ENCODE data around the gene THBS2. TPM values are rescaled to one million over a fixed set of nuclear protein-coding genes. Genes with fewer than 3 reads are reported as not detected.

The THBS2 gene
- total RNA-seq, 1 donor from 2014 or later, result 0.23 TPM

GRCh38 chr6:169171016-169171415 is 82.6 kb downstream of the THBS2 start:
- no peak overlapping the region for H3K27ac Mint-ChIP-seq (ENCODE audit: unreplicated experiment)
- H3K4me3 Mint-ChIP-seq (ENCODE audit: unreplicated experiment), result no peak overlapping the region
- no peaks in the 10 kb centered on the region for H3K36me3 Mint-ChIP-seq (ENCODE audit: low read depth, unreplicated experiment)
- H3K4me1 Mint-ChIP-seq (ENCODE audit: unreplicated experiment), result no peaks in the 10 kb centered on the region
- H3K27me3 Mint-ChIP-seq (ENCODE audit: unreplicated experiment), result peaks cover 3% of the 10 kb centered on the region
- TF ChIP-seq CTCF (IDR thresholded peaks at IDR 0.05; ENCODE audit: unreplicated experiment), result no peak
- DNase-seq (ENCODE audit: low spot score), result no peak
- H3K9me3 Mint-ChIP-seq (ENCODE audit: unreplicated experiment), result no peaks in the 10 kb centered on the region

GRCh38 chr6:169170583-169170955 is 83.1 kb downstream of the THBS2 start:
- Mint-ChIP-seq H3K36me3 (ENCODE audit: low read depth, unreplicated experiment) (no peaks in the 10 kb centered on the region), H3K9me3 (ENCODE audit: unreplicated experiment) (no peaks in the 10 kb centered on the region), H3K27me3 (ENCODE audit: unreplicated experiment) (peaks cover 3% of the 10 kb centered on the region), H3K27ac (ENCODE audit: unreplicated experiment) (no peak overlapping the region), H3K4me1 (ENCODE audit: unreplicated experiment) (no peaks in the 10 kb centered on the region), H3K4me3 (ENCODE audit: unreplicated experiment) (no peak overlapping the region)
- DNase-seq (ENCODE audit: low spot score), result no peak
- no peak for TF ChIP-seq CTCF (IDR thresholded peaks at IDR 0.05; ENCODE audit: unreplicated experiment)

- Mint-ChIP-seq H3K27ac (ENCODE audit: unreplicated experiment) (no peak overlapping the region), H3K9me3 (ENCODE audit: unreplicated experiment) (no peaks in the 10 kb centered on the region), H3K27me3 (ENCODE audit: unreplicated experiment) (peaks cover 3% of the 10 kb centered on the region), H3K4me1 (ENCODE audit: unreplicated experiment) (no peaks in the 10 kb centered on the region), H3K36me3 (ENCODE audit: low read depth, unreplicated experiment) (no peaks in the 10 kb centered on the region), H3K4me3 (ENCODE audit: unreplicated experiment) (no peak overlapping the region)
- no peak for DNase-seq (ENCODE audit: low spot score)
- TF ChIP-seq CTCF (IDR thresholded peaks at IDR 0.05; ENCODE audit: unreplicated experiment), result no peak
Observed at GRCh38 chr6:169169941-169170582, 83.6 kb downstream of the THBS2 start.

GRCh38 chr6:169169375-169169774 is 84.3 kb downstream of the THBS2 start:
- H3K36me3 Mint-ChIP-seq (ENCODE audit: low read depth, unreplicated experiment), result no peaks in the 10 kb centered on the region
- peaks cover 3% of the 10 kb centered on the region for H3K27me3 Mint-ChIP-seq (ENCODE audit: unreplicated experiment)
- DNase-seq (ENCODE audit: low spot score), result no peak
- no peak overlapping the region for H3K4me3 Mint-ChIP-seq (ENCODE audit: unreplicated experiment)
- no peaks in the 10 kb centered on the region for H3K4me1 Mint-ChIP-seq (ENCODE audit: unreplicated experiment)
- TF ChIP-seq CTCF (IDR thresholded peaks at IDR 0.05; ENCODE audit: unreplicated experiment), result no peak
- no peaks in the 10 kb centered on the region for H3K9me3 Mint-ChIP-seq (ENCODE audit: unreplicated experiment)
- no peak overlapping the region for H3K27ac Mint-ChIP-seq (ENCODE audit: unreplicated experiment)

- Mint-ChIP-seq H3K27ac (ENCODE audit: unreplicated experiment) (no peak overlapping the region), H3K4me3 (ENCODE audit: unreplicated experiment) (no peak overlapping the region), H3K36me3 (ENCODE audit: low read depth, unreplicated experiment) (no peaks in the 10 kb centered on the region), H3K4me1 (ENCODE audit: unreplicated experiment) (no peaks in the 10 kb centered on the region), H3K9me3 (ENCODE audit: unreplicated experiment) (no peaks in the 10 kb centered on the region), H3K27me3 (ENCODE audit: unreplicated experiment) (peaks cover 3% of the 10 kb centered on the region)
- TF ChIP-seq CTCF (IDR thresholded peaks at IDR 0.05; ENCODE audit: unreplicated experiment), result no peak
- DNase-seq (ENCODE audit: low spot score), result no peak
Observed at GRCh38 chr6:169168706-169169105, 84.9 kb downstream of the THBS2 start.

All from endothelial cell (in vitro differentiated cells).